Transverse colon (tissue), 3 donors: ENCODE data around the gene RRAD.

Experiments
- CTCF ChIP-seq, 5 experiments: fragments of 200-600 bp in 3 of 5; fragments of 450-650 bp in 2 of 5; sonication (generic) in 3 of 5; IDR thresholded peaks; 1 replicate in 2 of 5; 2 replicates in 3 of 5; pipeline ENCODE4 v1.5.1; 2016 to 2017; ENCODE audit warnings: antibody characterized with exemption in 5 of 5, inconsistent platforms in 3 of 5, mild to moderate bottlenecking in 2 of 5, moderate library complexity in 1 of 5
- EP300 ChIP-seq: sonication (generic); formaldehyde crosslinking; IDR thresholded peaks from one replicate; pipeline ENCODE4 v1.6.1; 2017; ENCODE audit warnings: antibody characterized with exemption, low read depth

DNA sequence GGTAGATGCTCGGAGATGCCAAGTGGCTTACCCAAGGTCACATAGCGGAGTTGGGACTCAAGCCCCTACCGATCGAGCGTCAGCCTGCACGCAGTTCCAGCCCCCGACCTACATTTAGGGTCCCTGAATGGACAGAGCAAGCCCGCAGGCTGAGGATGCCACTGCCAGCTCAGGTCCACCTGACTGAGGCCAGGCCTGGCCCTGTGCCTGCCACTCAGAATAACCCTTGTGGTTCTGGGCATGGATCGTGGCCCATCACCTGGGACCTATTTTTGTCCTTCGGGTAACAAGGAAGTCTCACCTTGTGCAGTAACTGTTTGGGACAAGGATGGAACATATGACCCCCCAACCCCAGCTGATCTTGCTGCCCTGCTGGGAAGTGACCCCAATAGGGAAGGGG lies 23.7 kb downstream of the RRAD start:
- no peak for TF ChIP-seq EP300
- no peak for TF ChIP-seq CTCF (IDR thresholded peaks at IDR 0.05)
